Peyer's patch (tissue), 4 donors: ENCODE measurements around the gene TACSTD2.

ENCODE experiments used
- POLR2A ChIP-seq, 2 donors: fragments of 450-650 bp; IDR thresholded peaks; one replicate each; pipeline ENCODE4 v1.5.1; 2017; ENCODE audit warnings: antibody characterized with exemption in 2 of 2, mild to moderate bottlenecking in 2 of 2, moderate library complexity in 2 of 2
- TF ChIP-seq, protein P1 (sequence below), 6 experiments: fragments of 450-650 bp in 4 of 6; fragments of 200-600 bp in 2 of 6; sonication (generic) in 1 of 6; IDR thresholded peaks; one replicate each; pipeline ENCODE4 v1.5.1; 2017 to 2019; ENCODE audit warnings: antibody characterized with exemption in 6 of 6, mild to moderate bottlenecking in 3 of 6, moderate library complexity in 1 of 6

DNA sequence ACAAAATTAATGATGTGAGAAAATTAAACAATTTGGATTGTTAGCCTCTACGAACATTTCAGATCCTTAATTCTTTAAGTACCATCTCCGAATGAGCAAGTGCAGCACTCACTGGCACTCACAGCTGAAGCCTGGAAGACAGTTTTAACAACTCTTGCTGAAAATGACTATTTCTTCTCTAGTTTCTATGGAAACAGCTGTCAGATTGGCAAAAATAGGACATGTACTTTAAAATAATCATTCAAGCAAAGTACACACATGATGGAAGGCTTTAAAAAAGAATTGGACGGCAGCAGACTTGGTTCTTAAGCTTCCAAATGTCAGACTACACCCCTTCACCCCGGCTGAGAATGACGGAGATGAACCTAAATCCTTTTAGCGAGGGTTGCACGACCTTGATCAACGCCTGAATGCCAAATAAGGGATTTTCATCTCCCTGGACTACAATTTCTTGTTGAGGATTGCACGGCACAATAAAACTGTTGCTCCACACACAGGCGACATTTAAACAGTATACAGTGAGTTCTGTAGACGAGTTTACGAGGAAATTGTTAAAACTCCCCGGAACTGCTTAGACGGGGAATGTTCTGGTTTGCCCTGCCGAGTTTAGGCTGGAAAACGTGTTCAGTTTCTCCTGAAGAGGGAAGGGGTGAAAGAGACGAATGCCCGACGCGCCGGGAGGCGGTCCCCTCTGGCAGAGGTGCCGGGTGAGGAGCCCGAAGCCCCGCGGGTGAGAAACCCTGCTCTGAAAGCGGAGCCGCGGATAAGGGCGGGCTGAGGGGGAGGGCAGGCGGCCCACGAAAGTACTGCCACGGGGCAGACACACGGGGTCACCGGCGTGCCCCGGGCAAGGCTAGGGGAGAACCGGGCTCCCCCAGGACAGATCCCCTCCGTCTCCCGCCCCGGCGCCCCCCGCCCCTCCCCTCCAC is 31.2 kb downstream of the TACSTD2 start:
- TF ChIP-seq, protein P1, sequence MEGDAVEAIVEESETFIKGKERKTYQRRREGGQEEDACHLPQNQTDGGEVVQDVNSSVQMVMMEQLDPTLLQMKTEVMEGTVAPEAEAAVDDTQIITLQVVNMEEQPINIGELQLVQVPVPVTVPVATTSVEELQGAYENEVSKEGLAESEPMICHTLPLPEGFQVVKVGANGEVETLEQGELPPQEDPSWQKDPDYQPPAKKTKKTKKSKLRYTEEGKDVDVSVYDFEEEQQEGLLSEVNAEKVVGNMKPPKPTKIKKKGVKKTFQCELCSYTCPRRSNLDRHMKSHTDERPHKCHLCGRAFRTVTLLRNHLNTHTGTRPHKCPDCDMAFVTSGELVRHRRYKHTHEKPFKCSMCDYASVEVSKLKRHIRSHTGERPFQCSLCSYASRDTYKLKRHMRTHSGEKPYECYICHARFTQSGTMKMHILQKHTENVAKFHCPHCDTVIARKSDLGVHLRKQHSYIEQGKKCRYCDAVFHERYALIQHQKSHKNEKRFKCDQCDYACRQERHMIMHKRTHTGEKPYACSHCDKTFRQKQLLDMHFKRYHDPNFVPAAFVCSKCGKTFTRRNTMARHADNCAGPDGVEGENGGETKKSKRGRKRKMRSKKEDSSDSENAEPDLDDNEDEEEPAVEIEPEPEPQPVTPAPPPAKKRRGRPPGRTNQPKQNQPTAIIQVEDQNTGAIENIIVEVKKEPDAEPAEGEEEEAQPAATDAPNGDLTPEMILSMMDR (IDR thresholded peaks at IDR 0.05): no peak
- TF ChIP-seq POLR2A (IDR thresholded peaks at IDR 0.05): no peak
